Measurements from ENCODE around the gene DLG3.

DNA sequence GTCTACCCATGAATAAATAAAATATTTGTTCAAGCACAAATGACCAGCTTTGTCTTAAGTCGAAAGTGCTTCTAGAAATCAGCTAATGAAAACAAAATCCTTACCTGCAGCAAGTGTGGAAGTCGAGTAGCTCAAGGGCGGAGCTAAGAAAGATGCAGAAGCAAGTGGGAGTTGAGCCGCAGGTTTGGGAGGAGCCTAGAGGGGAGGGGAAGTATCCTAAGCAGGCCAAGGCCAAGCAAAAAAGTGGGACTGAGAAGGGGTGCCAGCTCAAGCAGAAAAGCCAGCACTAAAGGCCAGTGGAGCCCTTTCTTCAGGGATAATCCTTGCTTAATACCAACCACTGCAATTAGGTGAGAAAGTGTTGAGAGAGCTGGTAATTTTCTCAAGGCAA is 60.8 kb downstream of the DLG3 start:
- TF ChIP-seq ZFX (IDR thresholded peaks at IDR 0.05) (no peak), CTCF (conservative IDR thresholded peaks at IDR 0.05) (no peak)
